MM.1S (cell line): ENCODE measurements around the gene TCERG1L.

Experiments
- EZH2 ChIP-seq: fragments of 300-600 bp; sonication (generic); optimal IDR thresholded peaks from 2 replicates; pipeline ENCODE3; 2017; ENCODE audit warnings: low read depth, mild to moderate bottlenecking, antibody characterized with exemption, low read length, mixed read lengths
- EZH2phosphoT487 ChIP-seq: fragments of 300-600 bp; sonication (generic); IDR thresholded peaks from 2 replicates; pipeline ENCODE4 v1.6.1; 2018; ENCODE audit warnings: antibody characterized with exemption, low read length
- TF ChIP-seq, protein P1 (sequence below): fragments of 300-600 bp; sonication (generic); IDR thresholded peaks from 2 replicates; pipeline ENCODE4 v1.5.1; 2016; ENCODE audit warnings: antibody characterized with exemption, low read length, mixed read lengths

DNA sequence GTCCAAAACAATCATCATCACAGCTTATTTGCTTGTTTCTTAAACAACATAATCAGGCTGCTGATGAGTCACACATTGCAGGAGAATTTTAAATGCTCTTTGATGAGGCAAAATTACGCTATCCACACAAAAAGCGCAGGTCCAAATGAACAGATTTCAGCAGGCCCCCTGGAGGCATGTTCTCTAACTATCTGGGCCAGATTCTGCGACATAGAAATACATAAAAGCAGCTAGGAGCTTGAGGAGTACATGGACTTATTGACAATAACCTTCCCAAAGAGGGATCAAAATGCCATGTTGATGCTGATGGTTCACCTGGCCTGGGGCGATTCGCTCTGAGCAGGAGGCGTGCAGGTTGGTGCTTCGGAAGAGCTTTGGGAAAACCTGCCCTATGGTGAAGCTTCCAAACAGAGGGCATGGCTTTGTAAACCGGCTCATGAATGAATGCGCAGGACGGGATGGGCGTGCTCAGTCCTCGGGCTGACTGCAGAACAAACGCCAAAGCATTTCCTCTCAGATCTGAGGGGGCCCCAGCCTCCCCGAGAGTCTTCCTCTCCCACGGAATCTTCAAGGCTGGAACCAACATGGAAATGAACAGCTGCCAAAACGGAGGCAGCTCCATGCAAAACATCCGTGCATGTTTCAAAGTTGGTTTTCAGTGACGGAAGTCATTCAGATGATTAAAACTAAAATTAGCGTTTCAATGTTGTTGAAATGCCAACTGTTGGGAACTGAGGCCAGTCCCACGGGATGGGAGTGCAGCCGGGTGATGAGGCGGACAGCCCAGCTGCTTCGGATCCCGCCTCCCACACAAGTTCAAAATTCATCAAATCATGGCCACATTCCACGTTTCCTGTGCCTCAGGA, 179.6 kb downstream of the TCERG1L start:
- TF ChIP-seq, protein P1, sequence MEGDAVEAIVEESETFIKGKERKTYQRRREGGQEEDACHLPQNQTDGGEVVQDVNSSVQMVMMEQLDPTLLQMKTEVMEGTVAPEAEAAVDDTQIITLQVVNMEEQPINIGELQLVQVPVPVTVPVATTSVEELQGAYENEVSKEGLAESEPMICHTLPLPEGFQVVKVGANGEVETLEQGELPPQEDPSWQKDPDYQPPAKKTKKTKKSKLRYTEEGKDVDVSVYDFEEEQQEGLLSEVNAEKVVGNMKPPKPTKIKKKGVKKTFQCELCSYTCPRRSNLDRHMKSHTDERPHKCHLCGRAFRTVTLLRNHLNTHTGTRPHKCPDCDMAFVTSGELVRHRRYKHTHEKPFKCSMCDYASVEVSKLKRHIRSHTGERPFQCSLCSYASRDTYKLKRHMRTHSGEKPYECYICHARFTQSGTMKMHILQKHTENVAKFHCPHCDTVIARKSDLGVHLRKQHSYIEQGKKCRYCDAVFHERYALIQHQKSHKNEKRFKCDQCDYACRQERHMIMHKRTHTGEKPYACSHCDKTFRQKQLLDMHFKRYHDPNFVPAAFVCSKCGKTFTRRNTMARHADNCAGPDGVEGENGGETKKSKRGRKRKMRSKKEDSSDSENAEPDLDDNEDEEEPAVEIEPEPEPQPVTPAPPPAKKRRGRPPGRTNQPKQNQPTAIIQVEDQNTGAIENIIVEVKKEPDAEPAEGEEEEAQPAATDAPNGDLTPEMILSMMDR, result no peak
- TF ChIP-seq EZH2 (no peak), EZH2phosphoT487 (no peak)
